Measurements from ENCODE around the gene RMC1. TPM values are rescaled to one million over a fixed set of nuclear protein-coding genes. Genes with fewer than 3 reads are reported as not detected.

The RMC1 gene
- total RNA-seq, 2 experiments from 2014 or later: 26.1 to 28.5 TPM

DNA sequence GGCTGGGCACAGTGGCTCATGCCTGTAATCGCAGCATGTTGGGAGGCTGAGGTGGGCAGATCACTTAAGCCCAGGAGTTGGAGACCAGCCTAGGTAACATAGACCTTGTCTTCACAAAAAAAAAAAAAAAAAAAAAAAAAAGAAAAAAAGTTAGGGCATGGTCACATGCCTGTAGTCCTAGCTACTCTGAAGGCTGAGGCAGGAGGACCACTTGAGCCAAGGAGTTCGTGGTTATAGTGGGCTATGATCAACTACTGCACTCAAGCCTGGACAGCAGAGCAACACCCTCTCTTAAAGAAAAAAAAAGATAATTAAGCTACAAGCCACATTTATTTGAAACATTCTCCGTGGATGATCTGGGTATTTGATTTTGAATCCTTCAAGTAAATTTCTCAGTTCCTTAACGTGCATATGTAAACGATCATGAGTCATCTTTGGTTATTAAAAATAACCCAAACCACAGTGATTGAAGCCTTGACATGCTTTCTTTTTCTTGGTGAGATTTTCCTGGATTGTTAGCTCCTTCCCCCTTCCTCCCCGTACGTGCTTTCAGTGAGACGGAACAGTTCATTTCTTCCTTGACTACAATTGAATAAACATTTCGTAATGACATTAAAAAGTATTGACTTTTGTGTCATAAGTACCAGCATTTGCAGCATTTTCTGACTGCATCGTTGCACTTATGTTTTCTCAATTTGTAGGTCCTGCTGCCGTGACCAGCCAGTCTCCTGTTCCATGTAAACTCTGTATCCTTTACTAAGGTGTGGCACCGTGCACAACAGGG is 20.3 kb downstream of the RMC1 start:
- Mint-ChIP-seq H3K4me3 (no peak overlapping the region), H3K27me3 (no peaks in the 10 kb centered on the region), H3K4me1 (ENCODE audit: low read depth) (peaks cover 3% of the 10 kb centered on the region), H3K9me3 (no peaks in the 10 kb centered on the region), H3K36me3 (ENCODE audit: low read depth) (peaks cover 49% of the 10 kb centered on the region), H3K27ac (peak overlapping the region; percentile 38)
- intact Hi-C loops (cut with micrococcal nuclease): no loop called here
- DNase-seq (no peak), ATAC-seq (no peak)
- TF ChIP-seq, protein P1, sequence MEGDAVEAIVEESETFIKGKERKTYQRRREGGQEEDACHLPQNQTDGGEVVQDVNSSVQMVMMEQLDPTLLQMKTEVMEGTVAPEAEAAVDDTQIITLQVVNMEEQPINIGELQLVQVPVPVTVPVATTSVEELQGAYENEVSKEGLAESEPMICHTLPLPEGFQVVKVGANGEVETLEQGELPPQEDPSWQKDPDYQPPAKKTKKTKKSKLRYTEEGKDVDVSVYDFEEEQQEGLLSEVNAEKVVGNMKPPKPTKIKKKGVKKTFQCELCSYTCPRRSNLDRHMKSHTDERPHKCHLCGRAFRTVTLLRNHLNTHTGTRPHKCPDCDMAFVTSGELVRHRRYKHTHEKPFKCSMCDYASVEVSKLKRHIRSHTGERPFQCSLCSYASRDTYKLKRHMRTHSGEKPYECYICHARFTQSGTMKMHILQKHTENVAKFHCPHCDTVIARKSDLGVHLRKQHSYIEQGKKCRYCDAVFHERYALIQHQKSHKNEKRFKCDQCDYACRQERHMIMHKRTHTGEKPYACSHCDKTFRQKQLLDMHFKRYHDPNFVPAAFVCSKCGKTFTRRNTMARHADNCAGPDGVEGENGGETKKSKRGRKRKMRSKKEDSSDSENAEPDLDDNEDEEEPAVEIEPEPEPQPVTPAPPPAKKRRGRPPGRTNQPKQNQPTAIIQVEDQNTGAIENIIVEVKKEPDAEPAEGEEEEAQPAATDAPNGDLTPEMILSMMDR (IDR thresholded peaks at IDR 0.05): no peak
- POLR2A ChIA-PET: interaction anchor here (0.6 to 2.1 kb wide), 3 partner anchors 15 to 32 kb away, joined by 3 to 6 read pairs (median 3); partner anchors contain the start of gene RMC1
- CTCF ChIA-PET: interaction anchor here (0.8 to 2.0 kb wide), 4 partner anchors 8 to 19 kb away, joined by 3 to 4 read pairs (median 3); no protein-coding TSS in a partner anchor

DNA sequence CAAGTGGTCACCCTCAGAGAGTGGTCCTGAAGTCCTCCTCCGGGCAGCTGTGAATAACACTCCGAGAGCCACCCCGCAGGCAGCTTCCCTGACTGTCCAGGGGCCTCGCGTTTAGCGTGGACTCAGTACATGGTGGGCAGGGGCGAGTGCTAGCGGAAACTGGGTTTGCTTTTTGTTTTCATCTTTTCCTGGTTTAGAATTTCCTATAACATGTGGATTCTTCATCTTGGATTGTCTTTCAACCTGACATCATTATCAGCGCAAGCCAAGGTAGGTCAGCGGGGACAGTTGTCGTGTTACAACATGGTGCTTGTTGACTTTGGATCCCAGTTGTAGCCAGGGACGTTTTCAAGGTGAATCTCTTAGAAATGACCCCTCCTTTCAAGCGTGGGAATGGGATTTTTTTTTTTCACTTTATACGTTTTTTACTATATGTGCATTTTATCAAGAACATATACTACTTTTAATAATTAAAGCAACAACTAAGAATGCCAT is 20.9 kb downstream of the RMC1 start:
- intact Hi-C loops (cut with micrococcal nuclease): no loop called here
- H3K4me1 Mint-ChIP-seq (ENCODE audit: low read depth): peaks cover 4% of the 10 kb centered on the region
- no peaks in the 10 kb centered on the region for H3K27me3 Mint-ChIP-seq
- DNase-seq (no peak), ATAC-seq (no peak)
- TF ChIP-seq, protein P1 (IDR thresholded peaks at IDR 0.05): no peak
- H3K4me3 Mint-ChIP-seq: no peak overlapping the region
- CTCF ChIA-PET: interaction anchor here (0.8 to 2.0 kb wide), 3 partner anchors 9 to 20 kb away, joined by 3 to 4 read pairs (median 3); no protein-coding TSS in a partner anchor
- H3K27ac Mint-ChIP-seq: no peak overlapping the region
- H3K36me3 Mint-ChIP-seq (ENCODE audit: low read depth): peaks cover 52% of the 10 kb centered on the region
- POLR2A ChIA-PET: interaction anchor here (0.8 kb wide), 1 partner anchor 16 kb away, joined by 3 read pairs; no protein-coding TSS in a partner anchor
- H3K9me3 Mint-ChIP-seq: no peaks in the 10 kb centered on the region

DNA sequence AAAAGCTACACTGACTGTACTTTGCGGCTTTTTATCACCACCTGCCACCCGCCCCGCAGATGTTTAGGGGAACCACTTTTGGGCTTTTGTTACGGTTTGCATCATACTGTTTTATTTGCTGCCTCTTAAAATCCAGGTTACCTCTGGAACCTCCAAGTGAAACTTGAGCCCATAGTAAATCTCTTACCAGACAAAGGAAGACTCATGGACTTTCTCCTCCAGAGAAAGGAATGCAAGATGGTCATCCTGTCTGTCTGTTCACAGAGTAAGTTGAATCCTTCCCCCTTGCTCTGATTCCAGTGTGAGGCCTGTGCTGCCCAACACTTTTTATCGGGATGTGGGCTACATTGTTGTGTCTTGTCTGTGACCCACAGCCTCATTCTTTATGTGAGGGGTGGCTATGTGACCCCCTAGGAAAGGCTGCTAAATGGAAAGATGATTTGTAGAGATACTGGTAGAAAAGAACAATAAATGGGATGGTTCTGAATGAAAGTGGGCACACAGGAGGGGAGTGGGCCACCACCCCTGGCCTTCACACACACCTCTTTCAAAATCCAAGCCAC is 23.3 kb downstream of the RMC1 start:
- DNase-seq: no peak
- ATAC-seq: no peak

DNA sequence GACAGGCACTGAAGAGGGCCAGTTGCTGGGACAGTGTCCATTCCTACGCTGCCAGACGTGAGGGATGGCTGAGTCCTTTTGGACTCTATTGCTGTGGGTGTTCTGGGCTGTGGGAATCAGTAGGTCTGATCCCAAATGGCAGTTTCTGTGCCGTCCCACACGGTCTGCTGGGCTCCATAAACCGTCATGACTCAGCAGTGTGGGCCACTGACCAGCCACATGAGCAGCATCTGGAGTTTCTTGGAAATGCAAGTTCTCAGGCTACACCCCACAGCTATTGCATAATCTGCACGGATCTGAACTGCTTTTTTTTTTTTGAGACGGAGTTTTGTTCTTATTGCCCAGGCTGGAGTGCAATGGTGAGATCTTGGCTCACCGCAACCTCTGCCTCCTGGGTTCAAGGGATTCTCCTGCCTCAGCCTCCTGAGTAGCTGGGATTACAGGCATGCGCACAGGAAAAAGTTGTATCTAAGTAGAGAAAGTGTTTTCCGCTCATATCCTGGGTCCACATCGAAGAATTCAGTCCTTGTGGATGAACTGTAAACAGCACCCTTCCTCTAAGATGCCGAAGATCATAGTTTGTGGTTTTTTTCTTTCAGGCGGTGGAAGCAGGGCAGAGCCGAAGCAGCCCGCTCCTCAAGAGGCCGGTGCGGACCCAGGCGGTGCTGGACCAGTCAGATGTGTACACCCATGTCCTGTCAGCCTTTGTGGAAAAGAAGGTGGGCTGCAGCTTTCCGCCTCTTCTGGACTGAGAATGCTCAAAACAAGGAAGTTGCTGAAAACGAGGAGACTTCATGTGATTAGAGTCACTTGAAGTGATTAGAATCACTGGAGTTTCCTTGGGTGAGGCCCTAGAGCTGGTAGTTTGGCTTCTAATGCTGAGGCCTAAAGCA is 25.5 kb downstream of the RMC1 start:
- H3K36me3 Mint-ChIP-seq (ENCODE audit: low read depth): peaks cover 41% of the 10 kb centered on the region

More for the DNA sequence above, 23.3 kb downstream of the RMC1 start:
- POLR2A ChIA-PET: no interaction called here
- peak overlapping the region; percentile 61 for H3K27ac Mint-ChIP-seq
- CTCF ChIA-PET: interaction anchor here (0.9 to 1.4 kb wide), 2 partner anchors 10 to 22 kb away, joined by 4 read pairs; no protein-coding TSS in a partner anchor
- peaks cover 54% of the 10 kb centered on the region for H3K36me3 Mint-ChIP-seq (ENCODE audit: low read depth)
- TF ChIP-seq, protein P1 (IDR thresholded peaks at IDR 0.05): no peak
- intact Hi-C loops (cut with micrococcal nuclease): no loop called here
- H3K27me3 Mint-ChIP-seq: no peaks in the 10 kb centered on the region
- H3K4me1 Mint-ChIP-seq (ENCODE audit: low read depth): peaks cover 11% of the 10 kb centered on the region
- no peaks in the 10 kb centered on the region for H3K9me3 Mint-ChIP-seq
- no peak overlapping the region for H3K4me3 Mint-ChIP-seq

More for the DNA sequence above, 25.5 kb downstream of the RMC1 start:
- TF ChIP-seq, protein P1 (IDR thresholded peaks at IDR 0.05): no peak
- peak overlapping the region; percentile 56 for H3K27ac Mint-ChIP-seq
- no peak for DNase-seq
- H3K4me3 Mint-ChIP-seq: no peak overlapping the region
- POLR2A ChIA-PET: interaction anchor here (1.0 to 1.3 kb wide), 2 partner anchors 12 to 57 kb away, joined by 3 to 4 read pairs; no protein-coding TSS in a partner anchor
- peaks cover 9% of the 10 kb centered on the region for H3K4me1 Mint-ChIP-seq (ENCODE audit: low read depth)
- no peaks in the 10 kb centered on the region for H3K9me3 Mint-ChIP-seq
- no peak for ATAC-seq
- H3K27me3 Mint-ChIP-seq: no peaks in the 10 kb centered on the region
- CTCF ChIA-PET: interaction anchor here (1.0 to 2.0 kb wide), 2 partner anchors 12 to 13 kb away, joined by 7 to 8 read pairs; no protein-coding TSS in a partner anchor
- intact Hi-C loops (cut with micrococcal nuclease): no loop called here
